GM21381 (cell line): ENCODE data around the gene ABHD15.
"Not testable (repeated sequence)": the region's sequence is repeated elsewhere in the genome, so short reads cannot be mapped to it uniquely, and the experiment has no call there.

Experiments used
- ATAC-seq: cut with Tn5 transposase; IDR thresholded peaks from one replicate; pipeline ENCODE4 v1.9.1; 2021; ENCODE audit warnings: mild to moderate bottlenecking, moderate library complexity; ENCODE audit not compliant: unreplicated experiment

ABHD15 gene

DNA sequence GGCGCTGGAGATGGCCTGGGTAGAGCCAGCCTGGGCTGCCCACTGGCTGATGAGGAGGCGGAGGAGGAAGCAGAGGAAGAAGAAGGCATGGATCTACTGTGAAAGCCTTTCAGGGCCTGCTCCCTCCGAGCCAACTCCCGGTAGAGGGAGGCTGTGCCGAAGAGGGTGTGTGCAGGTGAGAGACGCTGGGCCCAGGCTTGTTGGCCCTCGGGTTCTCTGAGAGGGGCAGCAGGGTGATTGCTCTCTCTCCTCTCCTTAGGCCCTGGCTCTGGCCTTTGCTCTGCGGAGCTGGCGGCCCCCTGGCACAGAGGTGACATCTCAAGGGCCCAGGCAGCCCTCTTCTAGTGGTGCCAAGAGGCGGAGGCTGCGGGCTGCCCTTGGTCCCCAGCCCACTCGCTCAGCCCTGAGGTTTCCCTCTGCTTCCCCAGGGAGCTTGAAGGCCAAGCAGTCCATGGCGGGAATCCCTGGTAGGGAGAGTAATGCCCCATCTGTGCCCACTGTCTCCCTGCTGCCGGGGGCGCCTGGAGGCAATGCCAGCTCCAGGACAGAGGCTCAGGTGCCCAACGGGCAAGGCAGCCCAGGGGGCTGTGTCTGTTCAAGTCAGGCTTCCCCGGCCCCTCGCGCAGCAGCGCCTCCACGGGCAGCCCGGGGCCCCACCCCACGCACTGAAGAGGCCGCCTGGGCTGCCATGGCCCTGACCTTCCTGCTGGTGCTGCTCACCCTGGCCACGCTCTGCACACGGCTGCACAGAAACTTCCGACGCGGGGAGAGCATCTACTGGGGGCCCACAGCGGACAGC, 5.2 kb upstream of the ABHD15 start:
- ATAC-seq = no peak

DNA sequence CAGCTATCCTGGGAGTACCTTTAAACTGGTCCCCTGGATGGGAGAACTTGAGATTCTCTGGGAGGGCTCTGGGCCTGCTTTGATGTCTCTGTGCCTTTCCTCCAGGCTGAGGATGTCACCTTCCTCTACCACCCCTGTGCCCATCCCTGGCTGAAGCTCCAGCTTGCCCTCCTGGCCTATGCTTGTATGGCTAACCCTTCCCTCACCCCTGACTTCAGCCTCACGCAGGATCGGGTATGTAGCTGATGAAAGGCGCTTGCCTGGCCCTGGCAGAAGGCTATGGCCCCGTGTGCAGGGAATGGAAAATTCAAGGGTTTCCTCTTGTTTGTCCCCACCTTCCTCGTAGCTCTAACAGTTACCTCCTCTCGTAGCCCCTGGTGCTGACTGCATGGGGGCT, 4.6 kb upstream of the ABHD15 start:
- ATAC-seq = no peak

DNA sequence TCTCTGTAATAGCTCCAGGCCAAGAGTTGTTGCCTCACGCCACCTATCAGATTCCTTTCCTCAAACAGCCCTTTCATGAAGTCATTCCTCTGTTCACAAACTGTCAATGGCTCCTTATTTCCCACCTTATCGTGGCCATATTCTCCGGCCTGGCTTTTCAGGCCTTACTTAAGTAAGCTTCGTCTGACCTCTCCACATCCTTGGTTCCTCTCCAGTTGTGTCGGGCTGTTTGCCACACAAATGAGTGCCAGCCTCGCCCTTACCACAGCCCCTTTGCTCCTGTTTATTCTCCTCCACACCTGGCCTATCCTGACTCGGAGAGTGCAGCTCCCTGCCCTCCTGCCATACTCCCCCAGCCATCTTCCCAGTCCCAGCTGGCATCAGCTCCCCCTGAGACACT, 3.7 kb upstream of the ABHD15 start:
- ATAC-seq = no peak

DNA sequence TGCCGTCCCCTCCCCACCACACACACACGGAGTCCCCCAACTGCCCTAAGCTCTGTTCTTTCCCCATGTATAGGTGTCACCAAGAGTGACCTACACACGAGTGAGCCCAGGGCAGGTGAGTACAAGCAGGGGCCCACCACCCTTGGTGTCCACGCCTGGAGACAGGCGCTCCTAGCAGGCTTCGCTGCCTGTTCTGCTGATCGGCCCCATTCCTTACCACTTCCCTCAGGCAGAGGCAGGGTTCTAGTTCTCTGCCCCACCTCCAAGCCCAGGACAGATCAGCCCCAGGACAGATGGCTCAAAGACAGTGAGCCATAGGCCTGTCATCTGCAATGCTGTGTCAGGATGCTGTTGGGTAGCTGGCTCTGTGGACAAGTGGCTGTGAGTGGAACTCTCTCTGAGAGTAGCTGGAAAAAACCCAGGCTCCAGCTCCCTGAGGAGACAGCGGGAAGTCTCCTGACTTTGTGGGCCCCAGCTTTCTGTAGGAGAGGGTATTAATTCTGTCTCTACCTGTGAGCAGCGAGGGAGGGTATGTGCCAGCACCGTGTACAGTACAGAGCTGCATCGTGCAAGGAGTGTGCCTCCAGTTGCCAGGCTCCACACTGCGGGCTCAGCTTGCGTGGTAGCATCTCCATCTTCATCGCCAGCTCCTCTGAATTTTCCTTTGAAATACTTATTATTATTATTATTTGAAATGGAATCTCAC, 2.6 kb upstream of the ABHD15 start:
- ATAC-seq = no peak

DNA sequence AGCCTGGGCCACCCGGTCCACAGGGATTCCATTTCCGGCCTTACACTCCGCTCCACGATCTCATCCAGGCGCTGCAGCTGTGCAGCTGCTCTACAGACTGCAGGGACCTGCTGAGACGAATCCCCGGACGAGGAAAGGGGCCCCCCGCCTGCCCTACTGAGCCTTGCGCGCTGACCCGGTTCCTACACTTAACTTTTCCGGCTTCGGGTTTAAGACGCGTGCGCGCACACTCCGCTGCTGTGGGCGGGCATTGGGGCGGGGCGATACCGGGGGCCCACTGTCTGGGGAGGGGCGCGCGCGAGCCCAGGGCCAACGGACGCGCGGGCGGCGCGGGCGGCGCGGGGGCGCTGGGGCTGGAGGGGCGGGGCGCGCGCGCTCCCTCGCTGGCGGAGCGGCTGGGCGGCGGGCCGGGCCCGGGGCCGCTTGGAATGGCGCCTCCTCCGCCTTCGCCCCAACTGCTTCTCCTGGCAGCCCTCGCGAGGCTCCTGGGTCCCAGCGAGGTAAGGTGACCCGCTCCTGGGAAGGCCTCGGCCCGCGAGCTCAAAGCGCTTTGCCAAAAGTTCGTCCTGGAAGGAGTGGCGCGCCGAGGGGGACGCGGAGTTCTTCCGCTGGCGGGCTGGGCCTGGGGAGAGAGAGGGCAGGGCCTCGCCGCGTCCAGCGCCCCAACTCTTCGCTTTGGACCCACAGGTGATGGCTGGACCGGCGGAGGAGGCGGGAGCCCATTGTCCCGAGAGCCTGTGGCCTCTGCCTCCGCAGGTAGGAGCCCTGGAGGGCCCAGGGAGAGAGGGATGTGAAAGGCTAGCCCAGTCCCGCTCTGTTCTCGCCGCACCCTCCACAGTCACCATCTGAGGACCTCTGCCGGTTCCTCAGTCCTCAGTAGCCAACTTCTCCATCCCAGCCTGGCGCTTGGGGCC, 1.8 kb upstream of the ABHD15 start, which contains the start of gene TP53I13:
TP53I13 (plus strand) TSS at position 371 of the 914 bp plus-strand sequence; CDS start at position 429, 58 bp downstream.
- ATAC-seq = peak; percentile 46

DNA sequence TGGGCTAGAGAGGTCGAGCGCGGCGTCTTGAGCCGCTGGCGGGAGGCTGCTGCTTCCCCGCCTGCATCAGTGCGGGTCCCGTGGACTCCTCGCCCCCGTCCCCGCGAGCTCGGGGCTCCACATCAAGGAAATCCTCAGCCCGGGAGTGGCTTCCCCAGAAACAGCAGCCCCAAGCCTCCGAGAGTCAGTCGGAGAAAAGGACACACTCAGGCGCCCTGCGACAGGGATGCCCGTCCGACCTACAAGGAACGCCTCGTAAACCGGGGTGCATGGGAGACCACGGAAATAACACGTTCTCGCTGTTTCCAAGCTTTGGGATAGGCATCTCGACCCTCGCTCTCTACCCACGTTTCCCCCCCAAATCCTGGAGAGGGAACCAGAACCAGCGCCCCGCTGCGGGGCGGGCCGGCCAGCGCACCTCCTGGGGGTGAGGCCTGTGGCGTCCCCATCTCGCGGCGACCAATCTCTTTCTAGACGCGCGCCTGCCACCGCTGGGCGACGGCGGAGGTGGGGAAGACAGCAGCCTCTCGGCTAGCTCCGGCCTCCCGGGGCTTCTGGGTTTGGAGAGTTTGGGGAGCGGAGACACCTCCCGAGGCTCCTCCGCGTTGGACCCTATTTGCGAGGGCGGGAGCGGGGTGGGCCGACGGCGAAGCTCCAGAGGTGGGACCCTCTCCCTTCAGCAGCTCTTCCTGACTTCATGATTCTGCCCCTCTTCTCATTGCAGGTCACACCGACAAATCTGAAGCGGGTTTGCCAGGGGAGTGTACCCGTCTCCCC, 905 bp upstream of the ABHD15 start:
- ATAC-seq = peak; percentile 35

DNA sequence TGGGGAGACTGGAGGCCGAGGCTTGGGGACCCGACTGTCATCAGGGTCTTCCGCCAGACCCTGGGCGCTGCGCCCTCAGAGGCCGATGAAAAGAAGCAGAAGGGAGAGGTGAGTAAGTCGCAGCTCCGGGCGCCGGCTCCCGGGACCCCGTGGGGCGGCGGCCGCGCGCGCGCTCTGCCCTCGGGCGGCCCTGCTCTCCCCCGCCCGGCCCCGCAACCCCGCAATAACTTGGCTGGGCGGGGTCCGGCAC, 392 bp upstream of the ABHD15 start:
- ATAC-seq = peak; percentile 10

DNA sequence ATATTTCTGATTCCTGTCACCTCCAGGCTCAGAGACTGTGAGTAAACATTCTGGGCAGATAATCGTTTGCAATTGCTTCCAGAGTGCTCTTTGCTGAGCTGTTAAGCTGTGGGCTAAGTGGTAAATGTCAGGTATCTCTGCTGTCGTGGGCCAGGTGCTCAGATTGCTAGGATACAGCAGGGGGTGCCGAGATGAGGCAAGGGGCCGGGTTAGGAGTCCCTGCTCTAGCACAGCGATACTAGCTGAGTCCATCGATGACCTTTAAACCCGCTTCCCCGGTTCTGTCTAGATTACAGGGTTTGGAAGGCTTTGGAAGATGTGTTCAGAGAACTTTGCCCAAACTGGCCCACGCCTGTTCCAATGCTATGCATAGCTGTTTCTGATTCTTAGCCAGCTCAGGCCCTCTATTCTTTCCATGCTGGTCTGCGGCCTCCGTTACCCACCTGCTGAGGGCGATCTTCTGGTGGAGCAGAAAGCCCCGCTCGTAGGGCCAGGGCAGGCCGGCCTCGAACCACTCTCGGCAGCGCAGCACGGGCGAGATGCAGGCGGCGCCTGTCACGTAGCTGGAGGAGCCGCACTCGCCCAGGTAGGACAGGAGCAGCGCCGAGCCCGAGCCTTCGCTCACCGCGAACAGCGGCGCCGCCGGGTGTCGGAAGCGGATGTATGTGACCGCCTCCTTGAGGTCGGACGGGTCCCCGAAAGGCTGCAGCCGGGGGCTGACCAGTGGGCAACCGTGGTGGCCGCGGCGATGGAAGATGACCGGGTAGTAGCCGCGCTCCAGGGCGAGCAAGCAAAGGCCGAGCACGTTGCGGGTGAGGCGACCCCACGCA, 979 bp downstream of the ABHD15 start:
- ATAC-seq = peak; percentile 25

DNA sequence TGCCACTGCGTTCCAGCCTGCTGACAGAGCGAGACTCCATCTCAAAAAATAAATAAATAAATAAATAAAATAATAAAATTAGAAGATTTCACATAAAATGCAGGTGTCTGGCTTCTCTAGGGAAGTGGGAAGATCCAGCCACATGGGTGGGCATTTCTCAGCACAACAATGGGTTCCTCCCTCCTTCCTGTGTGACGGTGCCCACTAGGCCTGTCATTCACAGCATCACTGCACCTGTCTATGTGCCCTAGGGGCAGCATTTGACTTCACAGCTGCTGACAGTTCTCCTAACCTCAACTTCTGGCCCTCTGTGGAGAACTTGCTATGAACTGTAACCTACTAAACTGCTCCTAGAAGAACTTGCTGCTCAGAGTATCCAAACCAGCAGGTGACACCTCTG, 3.0 kb downstream of the ABHD15 start:
- ATAC-seq = no peak

DNA sequence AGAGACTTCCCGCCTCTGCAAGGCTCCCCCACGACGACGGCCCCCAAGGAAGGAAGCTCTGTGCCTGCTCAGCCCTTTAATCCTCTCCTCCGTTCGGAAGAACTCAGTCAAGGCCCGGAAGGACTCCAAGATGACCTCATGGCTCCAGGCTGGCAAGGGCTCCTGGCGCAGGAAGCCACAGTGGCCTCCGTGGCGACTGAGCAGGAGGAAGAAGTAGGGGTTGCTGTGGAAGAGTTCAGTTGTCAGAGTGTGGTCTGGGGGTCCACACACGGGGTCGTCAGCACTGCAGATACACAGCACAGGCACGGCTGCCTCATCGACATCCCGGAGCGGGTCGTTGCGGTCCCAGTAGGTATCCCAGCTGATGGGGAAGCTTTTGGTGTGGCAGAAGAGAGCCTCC, 4.2 kb downstream of the ABHD15 start:
- no peak for ATAC-seq

DNA sequence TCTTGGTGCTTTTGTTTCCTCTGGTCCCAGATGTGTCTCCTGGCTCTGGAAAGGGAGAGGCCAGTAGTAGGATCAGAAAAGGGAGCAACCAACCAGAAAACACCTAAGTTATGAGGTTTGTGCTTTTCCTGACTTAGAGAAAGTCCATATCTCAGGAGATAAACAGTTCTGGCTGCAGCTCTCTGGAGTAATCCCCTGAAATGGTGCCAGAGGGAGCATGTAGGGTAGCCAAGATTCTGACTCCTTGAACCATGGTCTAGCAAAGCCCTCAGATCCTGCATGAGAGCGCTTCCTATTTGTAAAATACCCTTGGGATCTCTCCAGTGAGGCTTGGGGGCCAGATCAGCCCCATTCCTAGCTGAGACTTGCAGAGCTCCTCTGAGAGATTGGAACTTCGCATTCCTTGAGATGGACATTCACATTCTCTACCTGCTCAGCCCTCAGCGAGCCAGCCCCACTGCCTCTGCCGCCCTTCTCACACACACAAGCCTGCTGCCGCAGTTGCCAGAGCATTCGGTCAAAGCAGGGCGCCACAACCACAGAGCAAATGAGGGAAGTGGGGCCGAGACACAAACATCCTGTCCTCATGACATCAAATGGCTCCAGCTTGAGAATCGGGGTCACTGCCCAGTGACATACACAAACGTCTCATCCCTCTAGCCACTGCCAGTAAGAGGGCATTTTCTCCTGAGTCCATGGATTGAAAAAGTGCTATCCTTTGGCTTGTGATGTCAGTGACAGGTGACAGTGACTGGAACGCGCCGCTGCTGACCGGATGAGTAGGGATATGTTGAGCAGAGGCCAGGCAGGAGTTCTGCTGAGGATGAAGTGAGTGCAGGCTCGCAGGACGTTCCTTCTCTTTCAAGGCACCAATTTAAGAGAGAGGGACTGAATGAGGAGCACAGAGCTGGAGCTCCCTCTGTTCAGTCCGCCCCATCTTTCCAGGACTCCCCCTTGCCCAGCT, 5.0 kb downstream of the ABHD15 start:
- no peak for ATAC-seq

DNA sequence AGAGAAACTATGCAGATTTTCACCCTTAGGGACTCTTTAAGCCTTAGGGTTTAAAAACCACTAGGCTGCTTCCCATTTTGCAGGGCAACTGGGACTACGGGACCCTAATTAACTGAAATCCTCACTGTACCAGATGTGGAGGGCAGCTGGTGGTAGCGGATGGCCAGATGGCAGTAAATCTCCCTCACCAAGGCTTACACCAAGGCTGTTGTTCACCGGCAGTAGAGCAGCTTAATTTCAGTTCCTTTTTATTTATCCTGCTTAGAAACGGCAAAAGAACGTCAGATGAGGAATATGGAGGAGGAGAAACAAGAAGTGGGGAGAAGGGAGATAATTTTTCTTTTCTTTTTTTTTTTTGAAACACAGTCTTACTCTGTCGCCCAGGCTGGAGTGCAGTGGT, 6.5 kb downstream of the ABHD15 start:
- ATAC-seq = no peak

DNA sequence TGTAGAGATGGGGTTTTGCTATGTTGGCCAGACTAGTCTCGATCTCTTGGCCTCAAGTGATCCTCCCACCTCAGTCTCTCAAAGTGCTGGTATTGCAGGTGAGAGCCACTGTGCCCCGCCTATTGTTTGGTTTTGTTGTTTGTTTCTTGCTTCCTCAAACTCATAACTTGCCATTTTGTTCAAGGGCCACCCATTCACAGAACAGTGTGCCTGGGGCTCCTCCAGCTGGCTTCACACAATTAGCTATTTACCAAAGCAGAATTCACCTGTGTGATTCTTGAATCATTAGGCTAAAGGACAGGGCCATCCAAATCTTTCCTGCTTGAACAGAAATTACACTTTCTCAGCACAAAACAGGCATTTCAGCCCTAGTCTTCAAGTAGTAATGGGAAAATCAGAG, 7.2 kb downstream of the ABHD15 start:
- no peak for ATAC-seq

DNA sequence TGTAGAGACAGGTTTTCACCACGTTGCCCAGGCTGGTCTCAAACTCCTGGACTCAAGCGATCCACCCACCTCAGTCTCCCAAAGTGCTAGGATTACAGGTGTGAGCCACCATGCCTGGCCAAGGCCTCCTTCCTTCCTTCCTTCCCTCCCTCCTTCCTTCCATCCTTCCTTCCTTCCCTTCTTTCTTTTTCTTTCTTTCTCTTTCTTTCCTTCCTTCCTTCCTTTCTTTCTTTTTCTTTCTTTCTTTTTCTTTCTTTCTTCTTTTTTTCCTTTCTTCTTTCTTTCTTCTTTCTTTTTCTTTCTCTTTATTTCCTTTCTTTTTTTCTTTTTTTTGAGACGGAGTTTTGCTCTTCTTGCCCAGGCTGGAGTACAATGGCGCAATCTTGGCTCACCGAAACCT, 8.7 kb downstream of the ABHD15 start:
- not testable (repeated sequence) for ATAC-seq

DNA sequence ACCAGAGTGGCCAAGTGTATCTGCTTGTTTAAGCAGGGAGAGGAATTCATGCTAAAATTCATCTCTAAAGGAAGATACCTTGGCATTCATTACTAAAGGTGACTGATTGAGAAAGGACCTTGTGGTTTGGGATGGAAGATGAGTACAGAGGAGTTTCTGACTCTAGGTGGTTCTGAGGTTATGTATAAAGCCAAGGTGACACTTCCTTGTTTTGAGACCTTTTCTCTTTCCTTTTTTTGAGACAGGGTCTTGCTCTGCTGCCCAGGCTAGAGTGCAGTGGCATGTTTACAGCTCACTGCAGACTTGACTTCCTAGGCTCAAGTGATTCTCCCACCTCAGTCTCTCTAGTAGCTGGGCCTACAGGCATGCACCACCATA, 9.1 kb downstream of the ABHD15 start:
- no peak for ATAC-seq

DNA sequence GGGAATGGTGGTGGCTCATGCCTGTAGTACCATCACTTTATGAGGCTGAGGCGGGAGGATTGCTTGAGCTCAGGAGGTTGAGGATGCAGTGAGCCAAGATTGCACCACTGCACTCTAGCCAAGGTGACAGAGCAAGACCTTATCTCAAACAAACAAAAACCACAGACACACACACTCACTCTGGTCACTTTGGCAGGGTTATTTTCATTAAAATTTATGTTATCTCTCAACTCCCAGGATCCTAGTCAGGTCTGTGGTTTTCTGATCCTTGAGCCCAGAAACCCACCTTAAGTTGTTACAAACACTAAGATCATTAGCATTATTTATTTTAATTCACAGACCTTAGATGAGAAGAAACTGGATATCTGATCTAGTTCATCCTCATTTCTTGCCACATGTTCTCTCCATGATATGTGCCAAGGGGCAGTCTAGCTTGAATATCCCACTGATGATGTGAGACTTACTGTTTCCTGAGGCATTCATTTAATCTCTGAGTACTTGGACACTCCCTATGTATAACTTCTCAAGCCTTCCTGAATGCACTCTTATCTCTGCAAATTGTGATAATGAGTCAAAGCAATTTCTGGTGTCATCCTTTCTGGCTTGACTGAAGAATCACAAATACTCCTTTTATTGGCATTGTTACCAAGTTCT, 9.6 kb downstream of the ABHD15 start:
- no peak for ATAC-seq

DNA sequence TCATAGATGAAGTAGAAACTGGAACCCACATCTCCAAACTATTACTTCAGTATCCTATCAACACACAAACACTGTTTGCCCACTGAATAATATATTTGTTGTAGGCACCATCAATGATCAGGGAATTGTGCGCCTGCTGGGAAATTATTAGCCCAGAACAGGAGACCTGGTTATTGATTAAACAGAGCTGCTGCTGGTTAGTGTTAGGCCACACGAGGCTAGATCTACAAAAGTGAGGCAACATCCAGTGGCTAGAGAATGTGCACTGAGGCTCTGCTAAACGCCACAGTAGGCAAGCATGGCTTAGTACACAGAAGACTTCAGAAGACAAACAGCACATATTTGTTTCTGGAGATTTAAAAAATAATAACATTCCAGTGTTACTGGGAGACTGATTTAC, 11.0 kb downstream of the ABHD15 start:
- ATAC-seq = no peak

DNA sequence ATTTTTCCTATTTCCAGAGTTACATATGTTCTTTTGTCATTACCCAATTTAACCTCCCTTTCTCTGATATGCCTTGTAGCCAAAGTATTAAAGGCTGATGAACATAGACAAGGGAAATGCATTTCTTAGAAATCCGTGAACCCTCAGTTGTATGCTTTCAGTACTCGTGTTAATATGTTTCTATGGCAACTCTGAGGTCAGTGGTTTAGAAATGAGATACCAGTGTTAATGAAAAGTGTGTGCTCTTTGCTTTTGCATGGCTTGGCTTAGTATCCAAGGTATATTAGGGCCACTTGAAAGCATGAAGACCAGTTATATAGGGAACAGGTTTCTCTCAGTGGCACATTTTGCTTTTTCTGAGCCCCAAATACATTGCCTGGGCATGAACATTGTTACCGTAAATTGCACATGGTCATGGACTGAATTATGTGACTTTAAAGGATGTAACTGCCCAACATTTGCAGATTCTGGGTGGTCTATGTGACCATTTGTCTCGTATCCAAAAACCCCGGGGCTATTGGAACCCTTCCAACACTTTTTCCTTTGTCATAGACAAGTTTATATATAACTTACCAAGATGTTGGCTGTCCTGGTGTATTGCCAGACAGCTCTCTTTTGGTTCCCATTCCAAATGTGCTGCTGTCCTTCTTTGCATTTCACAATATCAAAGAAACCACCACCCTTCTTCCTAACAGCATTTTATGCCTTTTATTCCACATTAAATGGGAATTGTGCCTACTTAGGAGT, 17.5 kb downstream of the ABHD15 start:
- no peak for ATAC-seq
